NCI-H146 (cell line): ENCODE measurements around the gene SFXN5.
A peak's percentile ranks its signal among the peaks of the same experiment; 100 is the strongest.

ENCODE experiments used
- DNase-seq: peaks from one replicate; lab custom pipeline; 2025; lab: John Stamatoyannopoulos, UW

SFXN5 gene

DNA sequence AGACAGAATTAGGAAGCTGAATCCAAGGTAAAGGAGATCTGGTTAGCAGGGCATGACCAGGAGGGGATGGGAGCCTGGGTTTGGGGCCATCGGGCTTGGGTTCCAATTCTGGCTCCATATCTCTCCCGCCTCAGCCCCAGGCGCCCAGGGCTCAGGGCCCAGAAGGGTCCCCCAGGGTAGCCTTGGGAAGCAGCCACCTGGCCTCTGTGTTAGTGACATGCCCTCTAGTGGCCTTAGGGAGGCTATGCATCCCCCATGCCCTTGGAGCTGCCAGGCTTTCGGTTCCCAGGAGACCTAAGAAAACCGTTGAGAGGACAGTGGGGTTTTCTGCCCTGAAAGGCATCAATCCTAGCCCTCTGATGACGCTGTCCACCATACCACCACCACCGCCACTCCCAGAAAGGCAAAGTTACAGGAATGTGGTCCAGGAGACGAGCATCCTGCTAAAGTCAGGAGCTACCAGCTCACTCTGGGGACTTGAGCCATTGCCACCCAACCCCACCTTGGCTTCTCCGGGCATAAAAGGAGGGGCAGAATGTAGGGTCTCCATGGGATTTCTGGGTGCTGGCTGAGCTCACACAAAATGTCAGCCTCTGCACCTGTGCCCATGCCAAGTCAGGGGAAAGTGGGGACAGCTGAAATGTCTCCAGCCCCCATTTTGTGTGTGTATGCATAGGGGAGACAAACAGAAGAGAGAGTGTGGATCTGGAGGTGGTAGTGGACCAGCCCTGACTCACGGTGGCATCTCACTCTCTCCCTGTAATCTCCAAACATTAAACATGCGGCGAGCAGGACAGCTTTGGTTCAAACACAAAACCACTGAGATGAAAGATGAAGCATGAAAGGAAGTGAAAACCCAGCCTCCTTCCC, 97.7 kb downstream of the SFXN5 start:
- DNase-seq: peak; percentile 68

DNA sequence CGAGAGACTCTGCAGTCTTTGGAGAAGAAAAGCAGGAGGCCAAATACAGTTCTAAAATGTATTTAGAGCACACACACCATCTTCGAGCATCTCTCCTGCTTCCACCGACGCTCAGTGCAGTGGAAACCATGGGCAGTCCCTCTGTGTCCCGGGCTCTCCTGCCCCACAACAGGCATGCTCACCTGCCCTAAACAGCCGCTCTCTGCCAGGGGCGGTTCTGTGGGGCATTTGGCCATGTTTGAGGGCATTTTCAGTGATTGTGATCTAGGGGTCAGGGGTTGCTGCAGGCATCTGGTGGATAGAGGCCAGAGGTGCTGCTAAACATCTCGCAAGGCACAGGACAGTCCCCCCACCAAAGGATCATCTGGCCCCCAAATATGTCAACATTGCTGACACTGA, 98.4 kb downstream of the SFXN5 start:
- no peak for DNase-seq

DNA sequence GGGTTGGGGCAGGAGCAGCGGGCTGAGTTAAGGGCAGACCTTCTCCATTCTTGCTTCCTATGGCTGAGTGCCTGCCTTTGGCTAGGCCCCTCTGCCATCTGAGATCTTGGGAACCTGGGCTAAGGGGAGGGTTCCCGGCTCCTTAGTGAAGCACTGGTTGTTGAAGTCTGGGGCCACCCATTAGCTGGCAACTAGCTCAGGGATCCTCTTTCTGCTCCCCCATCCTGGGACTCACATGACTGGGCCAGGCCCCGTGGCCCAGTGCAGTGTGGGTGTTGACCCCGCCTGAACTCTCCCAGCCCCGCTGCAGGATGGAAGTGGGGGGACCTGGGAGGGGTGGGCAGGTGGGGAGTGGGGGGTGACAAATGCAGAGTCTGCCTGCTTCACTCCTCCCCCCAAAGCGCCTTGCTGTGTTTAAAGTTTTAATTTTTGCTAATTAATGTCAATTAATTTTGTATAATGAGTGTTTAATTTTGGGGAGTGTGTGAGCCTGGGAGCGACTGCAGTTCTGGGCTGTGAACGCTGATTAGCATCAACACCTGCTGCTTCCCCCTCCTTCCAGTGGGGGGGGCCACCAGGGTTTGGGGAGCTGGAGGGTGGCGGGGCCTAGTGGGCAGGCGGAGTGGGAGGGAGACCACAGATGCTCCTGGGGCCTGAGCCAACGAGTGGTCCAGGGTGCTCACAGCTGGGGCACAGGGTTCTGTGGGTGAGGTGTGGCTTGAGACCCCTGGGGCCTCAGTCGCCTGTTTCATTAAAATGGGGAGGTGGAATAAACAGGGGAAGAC, 99.0 kb downstream of the SFXN5 start:
- no peak for DNase-seq

DNA sequence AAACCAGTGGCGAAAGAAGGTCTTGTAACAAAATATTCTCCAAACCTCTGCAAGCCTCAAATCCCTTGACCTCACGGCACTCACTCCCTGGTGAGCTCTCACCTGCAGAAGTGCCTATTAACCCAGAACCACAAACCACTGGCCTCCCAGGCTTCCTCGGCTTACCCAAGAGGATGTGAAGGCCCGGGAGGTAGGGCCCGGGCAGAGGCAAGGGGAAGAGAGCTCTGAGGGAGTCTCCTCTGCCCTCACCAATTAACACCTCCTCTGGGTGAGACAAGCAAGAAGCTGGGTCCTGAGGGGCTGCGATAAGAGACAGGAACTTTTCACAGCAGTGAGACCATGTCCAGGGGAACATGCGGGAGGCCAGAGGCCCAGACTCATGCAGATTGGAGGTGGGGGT, 100.5 kb downstream of the SFXN5 start:
- no peak for DNase-seq

DNA sequence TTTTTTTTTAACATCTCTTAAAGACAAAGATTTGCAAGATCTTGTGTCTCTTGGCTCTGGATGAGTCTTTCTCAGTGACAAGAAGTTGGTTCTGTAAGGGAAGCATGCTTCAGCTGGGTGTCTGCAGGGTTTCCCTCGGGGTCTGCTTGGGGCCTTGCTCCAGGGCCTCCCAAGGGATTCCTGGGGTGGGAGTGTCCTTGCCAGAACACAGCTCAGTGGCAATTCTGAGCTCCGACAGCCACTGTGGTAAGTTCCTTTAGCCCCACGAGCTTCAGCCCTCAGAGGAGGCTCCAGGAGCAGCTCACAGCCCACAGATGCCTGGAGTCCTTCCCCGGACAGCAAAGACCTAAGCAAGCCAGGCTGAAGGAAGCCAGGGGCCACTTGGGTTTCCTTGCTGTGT, 101.8 kb downstream of the SFXN5 start:
- DNase-seq: no peak

DNA sequence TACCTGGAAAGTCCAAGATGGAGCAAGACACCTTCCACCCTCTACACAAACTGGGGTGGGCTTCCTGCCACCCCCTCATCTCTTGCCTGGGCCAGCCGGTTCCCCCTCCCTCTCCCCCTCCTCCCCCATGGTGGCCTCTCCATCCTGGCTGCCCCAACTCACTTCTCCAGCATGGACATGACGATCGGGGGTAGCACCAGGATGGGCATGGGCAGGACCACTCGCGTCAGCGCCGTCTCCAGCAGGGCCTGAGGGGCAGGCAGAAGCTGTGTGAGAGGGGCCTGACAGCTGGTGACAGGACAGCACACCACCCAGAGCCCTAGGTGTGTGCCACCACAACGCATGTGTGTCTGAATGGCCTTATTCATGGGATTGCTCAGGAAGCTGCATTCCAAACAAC, 103.2 kb downstream of the SFXN5 start:
- no peak for DNase-seq

DNA sequence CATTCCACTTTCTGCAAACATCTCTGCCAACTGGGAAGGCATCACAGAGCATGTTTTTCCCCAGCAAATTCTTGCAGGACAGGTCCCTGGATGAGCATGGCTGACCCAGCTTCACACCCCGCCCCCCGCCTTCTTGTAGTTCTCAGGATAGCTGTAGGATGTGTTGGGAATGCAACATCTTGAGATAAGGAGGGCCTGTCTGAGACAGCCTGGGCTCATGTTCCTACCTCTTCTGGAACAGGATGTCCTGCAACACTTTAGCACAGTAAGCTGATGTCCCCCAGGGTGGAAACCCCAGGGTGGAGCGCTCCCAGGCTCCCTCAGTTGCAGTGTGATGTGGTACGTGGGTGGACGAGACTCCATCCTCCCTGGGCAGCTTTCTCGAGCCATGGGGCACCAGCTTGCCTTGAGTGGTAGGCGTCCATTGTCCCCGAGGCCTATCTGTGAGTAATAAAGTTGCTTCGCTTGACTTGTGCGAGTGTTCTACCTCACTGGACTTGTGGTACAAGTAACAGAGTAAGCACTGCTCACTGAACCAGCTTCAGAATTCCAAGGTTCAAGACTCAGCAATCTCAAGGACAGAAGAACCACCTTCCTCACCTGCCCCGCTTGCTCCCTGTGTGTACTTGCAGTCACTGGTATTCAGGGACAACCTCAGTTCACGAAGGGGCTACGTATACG, 105.6 kb downstream of the SFXN5 start:
- no peak for DNase-seq

DNA sequence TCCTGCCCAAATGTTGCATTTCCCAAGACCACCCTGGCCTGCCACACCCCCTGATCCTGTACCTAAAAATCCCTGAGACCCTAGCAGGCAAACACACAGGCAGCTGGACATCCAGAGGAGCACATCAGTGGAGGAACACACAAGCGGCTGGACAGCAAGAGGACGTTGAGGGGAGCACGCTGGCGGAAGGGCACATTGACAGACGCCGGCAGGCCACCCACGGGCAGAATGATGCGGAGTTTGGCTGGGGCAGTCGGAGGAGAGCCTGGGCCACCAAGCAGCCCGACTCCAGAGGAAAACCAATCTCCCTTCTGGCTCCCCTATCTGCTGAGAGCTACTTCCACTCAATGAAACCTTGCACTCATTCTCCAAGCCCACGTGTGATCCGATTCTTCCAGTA, 106.5 kb downstream of the SFXN5 start:
- DNase-seq: no peak

DNA sequence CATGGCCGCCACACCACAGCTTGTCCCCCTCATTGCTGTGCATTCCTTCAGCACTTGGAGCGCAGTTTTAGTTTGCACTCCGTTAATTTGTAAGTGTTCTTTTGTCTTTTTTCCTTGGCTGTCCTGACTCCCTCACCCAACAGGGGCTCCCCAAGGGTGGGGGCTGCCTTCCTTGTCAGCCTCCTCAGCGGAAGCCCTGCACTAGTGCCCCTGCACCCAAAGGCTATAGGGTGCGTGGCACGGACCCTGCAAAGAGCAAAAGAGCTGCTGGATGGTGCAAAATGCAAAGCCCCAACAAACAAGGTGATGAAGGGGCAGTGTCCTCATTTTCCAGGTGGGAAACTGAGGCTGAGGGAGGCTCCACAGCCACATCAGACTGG, 107.4 kb downstream of the SFXN5 start:
- no peak for DNase-seq

DNA sequence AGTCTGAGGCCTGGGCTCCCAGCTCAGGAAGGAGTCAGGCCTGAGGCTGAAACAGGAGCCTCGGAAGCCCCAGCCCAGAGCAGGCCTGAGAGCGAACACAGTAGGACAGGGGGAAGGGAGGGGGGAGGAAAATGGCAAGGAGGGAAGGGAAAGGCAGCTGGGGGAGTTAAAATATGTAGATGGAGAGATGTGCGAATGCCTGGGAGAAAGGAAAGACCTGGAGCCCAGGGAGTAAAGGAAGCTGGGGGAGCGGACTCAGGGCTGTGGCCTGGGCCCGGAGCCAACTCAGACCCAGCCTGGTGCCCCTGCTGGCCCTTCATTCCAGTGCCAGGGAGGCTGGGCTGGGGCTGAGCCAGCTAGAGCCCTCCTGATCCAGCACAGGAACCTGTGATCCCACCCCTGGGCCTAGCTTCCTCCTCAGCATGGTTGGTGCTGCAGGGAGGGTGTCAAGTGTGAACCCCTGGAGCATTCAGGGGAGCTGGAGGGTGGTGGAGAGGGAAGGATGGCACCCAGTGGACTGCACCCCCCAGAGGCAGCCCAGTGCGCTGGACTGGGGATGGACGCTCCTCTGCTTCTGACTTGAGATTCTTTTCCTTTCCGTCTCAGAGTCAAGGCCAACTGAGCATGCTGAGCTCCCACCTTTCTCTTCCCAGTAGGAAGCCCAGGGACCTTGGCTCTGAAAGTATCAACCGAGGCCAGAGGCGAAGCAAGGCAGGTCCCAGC, 107.9 kb downstream of the SFXN5 start:
- no peak for DNase-seq

DNA sequence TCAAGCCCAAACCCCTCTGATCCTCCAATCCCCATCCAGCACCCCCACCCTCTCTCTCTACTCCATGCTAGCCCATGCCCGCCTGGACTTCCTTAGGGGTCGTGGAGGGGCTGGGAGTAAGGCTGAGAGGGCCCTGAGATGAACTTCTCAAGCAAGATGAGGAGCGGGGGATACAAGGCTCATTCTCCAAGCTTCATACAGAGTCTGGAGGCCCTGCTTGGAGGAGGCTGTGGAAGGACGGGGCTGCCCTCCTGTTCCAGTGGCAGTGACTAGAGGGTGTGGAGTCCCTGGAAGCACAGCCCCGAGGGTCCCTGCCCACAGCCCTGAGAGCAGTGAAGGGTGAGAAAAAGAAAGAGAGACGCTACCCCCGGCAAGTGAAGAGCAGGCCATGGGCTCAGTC, 108.6 kb downstream of the SFXN5 start:
- no peak for DNase-seq

DNA sequence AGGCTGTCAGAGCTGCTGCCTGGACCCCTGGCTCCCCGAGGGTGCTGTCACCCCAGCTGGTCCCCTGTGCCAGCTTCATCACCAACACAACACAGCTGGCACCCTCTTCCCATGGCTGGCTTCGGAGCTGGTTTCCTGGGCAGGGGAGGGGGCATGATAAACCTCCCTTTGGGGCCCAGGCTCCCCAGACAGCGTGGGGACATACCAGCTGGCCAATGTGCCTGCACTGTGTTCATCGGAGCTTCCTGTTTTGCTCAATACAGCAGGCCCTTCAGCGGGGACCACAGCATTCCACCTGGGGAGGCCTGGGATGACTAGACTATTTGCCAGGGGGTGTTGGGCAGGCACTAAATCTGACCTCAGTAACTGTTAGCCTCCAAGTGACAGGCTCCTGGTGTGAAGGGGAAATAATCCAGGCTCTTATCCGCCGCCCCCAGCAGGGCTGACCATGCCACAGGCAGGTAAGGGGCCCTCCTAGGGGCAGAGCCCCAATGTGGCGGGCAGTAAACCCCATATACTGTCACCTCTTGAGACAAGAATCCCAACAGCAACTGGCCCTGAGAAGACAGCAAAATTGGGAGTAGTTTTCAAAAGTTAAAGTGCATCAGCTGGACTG, 109.6 kb downstream of the SFXN5 start:
- no peak for DNase-seq

DNA sequence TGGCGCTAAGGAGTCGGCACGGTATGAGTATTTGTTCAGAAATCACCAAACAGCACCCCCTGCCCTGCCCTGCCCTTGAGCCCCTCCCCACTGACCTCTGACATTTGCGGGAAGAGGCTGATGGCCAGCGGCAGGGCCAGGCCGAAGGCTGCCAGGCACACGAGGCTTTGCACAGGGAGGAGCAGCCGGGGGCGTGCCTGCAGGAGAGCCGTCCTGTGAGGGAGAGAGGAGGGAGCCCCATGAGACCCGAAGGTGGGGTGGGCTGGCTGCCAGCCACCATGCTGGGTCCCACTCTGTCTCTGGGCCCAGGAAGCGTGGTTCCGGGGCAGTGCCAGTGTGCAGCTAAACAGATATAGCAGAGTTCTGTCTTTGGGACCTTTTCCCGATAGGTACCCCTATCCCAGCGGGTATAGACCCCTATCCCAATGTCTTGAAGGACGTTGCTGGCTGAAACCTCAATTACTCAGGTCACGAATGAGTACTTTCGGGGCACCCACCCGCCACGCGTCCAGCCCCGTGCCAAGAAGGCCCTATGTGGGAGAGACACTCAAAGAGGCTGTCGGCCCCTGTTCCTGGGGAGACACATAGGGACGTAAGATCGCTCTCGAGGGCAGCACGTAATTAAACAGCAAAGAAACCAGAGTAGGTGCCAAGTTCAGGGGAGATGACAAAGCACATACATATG, 110.3 kb downstream of the SFXN5 start:
- no peak for DNase-seq

DNA sequence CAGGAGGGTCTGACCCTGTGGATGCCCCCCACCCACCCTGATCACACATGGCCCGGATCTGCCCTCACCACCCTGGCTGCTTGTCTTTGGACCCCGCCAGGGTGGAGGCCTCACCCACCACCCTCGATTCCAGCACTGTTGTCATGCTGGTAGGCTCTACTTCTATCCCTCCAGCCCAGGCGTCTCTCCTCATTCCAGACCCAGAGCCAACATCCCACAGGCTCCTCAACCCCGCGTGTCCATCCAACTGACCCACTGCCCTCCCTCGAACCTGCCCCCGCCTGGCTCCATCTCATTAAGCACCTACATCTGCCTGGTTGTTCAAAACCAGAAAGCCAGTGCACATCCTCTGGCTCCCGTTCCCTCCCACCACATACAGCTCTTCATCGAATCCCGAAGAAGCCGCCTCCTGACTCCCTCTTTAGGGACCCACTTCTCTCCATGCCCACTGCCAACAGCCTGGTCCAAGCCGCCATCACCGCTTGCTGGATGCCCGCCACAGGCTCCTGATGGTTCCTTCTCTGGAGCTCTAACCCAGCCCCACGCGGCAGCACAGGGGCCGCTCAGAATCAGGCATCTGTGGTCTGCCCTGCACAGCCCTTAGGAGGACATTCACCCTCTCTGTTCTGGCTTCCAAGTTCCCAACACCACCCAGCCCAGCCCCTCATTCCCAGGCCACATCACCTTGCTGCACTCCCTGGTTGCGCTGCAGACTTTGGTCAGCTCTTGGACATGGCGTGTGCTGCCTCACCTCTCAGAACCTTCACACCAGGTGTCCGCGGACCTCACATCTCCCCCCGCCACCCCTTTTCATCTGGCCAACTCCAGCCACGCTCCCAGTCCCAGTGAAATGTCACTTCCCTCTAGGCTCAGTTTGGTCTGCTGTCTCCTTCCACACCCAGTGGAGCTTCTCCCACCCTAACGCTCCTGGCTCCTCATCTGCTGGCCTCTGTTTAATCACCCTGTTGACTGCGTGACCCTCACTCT, 111.2 kb downstream of the SFXN5 start:
- DNase-seq: no peak

DNA sequence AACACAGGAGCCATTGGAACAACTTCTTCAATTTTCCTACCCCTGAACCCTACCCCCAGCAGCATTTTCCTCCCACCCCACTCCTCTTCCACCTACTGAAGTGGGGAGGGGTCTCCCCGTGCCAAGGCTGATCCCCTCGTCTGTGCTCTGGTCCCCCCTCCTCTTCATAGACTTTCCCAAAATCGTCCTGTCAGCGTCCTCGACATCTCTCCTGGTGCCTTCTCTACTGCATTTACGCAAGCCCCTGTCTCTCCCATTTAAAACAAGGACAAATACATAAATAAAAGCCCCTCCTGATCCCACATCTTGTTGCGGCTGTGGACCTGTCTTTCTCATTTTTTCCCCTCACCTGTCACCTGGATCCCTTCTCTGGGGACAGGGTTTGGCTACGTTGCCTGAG, 112.0 kb downstream of the SFXN5 start:
- DNase-seq: no peak

DNA sequence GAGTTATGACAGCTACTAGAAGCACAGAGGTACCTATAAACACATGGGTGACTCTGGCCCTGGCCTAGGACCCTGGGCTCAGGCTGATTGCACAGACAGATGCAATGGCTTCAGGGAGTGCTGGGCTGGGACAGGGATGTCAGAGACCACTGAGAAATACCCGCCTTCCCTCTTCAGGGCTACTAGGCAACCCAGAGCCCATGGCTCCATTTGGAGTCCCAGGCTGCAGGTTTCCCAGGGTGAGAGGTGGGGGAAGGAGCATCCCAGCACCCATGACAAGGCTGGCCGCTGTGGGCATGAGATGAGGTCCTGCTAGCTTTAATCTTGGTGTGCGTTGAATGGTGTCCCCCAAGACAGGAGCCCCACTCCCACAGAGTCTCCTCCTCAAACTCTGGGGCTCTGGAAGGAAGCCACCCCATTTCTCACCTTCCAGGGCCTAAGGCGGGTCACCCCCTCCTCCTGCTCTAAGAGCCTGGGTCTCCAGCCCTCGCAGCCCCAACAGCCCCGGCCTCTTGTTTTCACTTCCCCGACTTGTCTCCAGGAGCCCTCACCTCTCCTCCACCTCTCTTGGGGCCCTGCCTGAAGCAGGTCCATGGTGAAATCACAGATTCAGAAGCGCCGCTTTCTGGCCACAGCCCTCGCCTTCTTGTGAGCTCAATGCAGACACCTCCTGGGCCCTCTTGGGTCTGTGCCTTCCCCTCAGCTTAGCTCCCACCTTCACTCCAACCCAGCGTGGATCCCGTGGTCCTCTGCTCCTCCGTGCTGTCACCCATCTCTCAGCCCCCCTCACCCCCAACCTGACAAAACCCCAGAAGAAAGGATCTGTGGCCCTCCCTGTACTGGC, 112.7 kb downstream of the SFXN5 start:
- DNase-seq: no peak

DNA sequence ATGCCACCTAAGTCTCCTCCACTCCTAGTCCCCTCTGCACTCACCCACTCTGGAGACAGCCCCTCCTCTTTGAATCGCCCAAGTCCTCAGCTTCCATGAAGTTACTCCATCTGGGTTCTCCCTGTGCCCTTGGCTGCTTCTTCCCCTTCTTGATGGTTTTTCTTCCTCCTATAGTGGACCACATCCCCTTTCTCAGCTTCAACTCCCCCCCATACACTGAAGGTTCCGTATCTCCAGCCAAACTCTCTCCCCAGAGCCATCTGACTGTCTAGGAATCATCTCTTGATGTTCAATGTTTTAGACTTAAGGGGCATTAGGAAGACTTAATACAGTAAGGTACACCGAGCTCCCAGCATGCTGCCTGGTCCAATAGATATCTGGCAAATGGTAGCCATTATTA, 114.6 kb downstream of the SFXN5 start:
- no peak for DNase-seq

DNA sequence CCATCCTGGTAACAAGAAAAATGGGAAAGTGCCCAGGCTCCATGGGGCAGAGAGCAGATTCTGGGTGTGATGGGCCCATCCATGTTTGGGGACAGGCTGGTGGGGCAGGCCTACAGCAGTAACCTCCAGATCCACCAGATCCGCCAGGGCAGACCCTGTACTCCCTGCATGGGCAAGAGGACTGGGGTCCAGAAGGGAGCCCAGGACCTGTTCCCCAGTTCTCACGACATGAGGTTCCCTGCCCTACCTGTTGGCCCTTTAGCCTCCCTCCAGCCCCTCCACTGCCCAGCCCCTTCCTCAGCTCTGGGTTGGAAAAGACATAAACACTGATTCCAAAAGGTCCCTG, 115.5 kb downstream of the SFXN5 start:
- no peak for DNase-seq
